AG08395 (cell line): ENCODE measurements around the gene LRRN4.
"Not testable (repeated sequence)": the region's sequence is repeated elsewhere in the genome, so short reads cannot be mapped to it uniquely, and the experiment has no call there.

Source experiments
- DNase-seq: peaks from one replicate; pipeline ENCODE4 v3.0.0; 2012; ENCODE audit warnings: mixed read lengths, low spot score

The LRRN4 gene

GRCh38 chr20:6058684-6059295, 4.9 kb upstream of the LRRN4 start:
- no peak for DNase-seq

DNA sequence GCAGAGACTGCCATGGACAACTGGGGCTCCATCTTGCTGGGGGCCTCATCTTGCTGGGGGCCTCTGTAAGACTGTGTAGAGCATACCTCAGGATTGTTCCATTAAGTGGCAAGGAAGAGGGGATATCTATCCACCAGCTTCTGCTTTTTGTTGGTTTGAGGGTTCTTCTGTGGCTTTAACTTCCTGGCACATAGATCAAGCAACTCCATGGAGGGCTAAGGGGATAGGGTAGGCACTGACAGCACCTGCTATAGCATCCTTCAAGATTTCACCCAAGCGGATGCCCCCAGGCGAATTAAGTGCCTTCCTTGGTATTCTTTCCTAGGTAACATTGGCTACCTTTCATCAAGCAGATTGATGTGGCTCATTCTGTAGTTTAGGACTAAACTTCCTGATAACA, 3.8 kb upstream of the LRRN4 start:
- no peak for DNase-seq

DNA sequence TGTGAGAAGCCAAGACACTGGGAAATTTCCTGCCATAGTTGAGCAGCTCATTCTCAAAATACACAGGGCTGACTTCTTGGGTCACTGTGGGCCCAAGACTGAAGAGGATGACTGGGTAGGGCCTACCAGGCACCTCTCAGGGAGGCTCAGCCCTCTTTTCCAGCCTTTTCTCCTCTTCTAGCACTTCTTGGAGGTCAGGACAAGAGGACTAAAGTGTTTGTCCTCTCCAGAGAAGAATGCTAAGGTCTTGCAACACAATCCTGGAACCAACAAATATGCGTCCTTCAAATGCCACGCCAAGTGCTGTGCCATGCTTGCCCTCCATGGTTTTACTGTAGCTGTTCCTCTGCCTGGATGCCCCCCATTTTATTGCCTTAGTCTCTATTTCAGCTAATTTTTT, 3.3 kb upstream of the LRRN4 start:
- DNase-seq: no peak

DNA sequence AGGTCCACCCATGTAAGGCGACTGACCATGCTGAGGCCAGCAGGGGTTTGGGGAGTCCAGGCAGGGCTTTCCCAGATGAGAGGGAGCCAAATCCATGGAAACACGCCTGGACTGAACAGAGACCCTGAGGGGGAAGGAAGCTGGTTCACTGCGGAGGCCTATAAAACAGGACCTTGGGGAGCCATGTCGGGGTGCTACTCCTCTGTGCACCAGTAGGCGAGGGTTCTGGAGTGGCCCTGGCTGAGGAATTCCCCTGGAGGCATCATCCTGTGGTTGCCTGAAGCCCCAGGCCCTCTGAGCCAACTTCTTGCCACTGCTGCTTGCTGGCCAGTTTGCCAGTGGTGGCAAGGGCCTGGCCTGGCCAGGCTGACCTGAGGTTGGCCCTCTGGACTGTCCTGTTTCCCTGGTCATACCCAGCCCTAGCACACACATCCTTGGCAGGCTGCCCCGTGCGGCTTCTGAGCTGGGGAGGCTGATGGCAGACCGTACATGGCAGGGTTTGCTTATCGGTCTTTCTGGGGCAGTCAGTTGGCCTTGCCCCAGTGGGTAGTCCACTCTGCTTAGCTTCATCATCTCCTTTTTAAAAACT, 2.2 kb upstream of the LRRN4 start:
- DNase-seq: no peak

DNA sequence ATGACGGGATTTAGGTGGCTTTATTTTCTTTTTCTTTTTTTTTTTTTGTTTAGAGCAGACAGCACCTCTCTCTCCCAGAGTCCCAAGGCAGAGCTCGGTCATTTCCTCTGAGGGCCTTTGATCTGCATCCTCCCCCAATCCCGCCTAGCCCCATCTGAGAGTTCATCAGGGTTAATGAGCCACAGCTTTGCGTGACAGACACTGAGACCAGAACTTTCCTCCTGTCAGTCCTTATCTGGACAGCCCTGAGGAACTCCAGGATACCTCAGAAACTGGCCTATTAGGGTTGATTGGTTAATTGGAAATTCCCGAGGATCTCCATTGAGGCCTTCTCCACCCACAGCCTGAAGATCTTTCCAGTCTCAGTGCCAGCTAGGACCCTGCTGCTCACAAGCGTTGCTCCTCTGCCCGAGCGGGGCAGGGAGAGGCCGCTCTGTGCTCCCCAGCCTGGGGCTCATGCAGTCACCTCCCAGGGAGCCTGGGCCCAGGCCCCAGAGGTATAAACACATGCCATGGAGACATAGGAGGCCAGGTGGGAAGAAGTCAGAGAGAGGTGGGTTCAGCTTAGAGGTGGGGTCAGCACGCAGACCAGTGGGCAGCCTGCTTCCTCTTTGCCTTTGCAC, 1.4 kb upstream of the LRRN4 start:
- no peak for DNase-seq

GRCh38 chr20:6054689-6055051, 810 bp upstream of the LRRN4 start:
- DNase-seq: not testable (repeated sequence)

DNA sequence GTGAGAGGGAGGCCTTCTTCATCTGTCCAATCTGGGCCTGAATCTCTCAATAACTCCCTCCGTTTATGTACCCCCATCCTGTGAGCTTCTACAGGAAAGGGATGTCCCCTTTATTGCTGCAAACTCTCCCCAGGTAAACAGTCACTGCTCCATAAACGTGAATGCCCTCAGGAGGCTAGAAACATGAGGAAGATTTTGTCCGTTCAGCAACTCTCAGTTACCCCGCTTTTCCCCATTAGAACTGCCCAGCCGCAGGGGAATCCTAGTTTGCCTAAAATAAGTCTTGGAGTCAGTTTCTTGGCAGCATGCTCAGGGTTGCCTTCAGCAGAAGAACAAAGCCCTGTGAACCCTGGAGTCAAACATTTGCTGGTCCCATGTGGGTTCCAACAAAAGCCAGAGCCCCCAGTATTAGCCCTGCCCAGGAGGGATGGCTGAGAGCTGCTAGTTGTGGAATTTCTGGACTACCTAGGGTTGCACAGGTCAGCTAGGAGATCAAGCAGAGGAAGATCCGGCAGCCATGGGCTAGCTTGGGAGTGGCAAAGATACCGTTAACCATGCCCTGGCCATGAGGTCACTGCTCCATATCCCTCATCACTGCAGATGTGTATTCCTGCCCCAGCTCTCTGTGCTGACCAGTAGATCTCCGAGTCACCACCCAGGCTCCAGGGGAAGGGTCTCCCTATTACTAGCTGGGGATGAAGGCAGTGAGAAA, 640 bp downstream of the LRRN4 start:
- no peak for DNase-seq

DNA sequence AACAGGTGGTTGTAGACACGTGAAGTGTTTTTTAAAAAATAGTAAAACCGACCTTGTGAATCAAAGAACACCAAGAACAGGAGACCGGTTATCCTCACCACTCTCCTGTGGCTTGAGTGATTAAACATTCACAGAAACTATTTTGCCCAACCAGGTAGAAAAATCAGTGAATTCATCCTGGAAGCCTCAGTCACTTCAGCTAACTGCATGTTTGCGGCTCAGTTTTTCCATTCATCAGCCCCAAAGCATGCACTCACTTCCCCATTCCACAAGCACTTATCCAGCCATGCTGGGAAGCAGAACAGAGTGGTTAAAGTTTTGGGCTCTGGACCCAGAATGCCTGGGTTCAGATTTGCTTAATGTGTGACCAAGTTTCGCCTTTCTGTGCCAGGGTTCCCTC, 2.4 kb downstream of the LRRN4 start:
- DNase-seq: peak; percentile 79

DNA sequence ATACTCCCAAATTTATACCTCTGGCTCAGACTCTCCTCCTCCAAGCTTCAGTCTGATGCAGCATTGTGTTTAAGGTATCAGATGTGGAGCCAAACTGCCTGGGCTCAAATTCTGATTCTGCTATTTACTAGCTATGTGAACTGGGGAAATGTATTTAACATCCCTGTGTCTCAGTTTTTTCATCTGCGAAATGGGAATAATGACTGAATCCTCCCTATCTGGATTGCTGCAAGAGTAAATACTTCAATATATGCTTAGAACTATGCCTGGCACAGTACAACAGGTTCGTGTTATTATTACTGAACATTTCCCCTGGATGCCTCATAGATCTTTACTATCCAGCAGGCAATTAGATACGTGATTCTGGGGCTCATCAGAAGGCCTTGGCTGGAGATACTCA, 5.5 kb downstream of the LRRN4 start:
- no peak for DNase-seq

DNA sequence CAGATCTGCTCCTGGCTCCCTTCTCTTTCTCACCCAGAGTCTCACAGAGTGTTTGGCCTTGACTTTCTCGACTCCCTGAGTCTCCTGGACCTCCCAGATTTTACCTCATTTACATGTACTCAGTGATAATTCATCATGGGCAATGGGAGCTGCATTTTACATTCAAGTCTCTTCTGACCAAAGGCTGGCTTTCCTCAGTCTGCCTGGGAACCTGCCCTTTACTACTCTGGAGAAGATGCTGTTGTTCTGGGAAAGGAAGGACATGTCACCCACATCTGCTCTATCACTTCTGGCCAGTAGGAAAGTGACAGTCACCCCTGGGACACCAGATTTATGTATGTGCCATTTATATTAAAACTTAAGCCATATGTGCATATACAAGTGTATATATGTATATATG, 7.4 kb downstream of the LRRN4 start:
- no peak for DNase-seq

DNA sequence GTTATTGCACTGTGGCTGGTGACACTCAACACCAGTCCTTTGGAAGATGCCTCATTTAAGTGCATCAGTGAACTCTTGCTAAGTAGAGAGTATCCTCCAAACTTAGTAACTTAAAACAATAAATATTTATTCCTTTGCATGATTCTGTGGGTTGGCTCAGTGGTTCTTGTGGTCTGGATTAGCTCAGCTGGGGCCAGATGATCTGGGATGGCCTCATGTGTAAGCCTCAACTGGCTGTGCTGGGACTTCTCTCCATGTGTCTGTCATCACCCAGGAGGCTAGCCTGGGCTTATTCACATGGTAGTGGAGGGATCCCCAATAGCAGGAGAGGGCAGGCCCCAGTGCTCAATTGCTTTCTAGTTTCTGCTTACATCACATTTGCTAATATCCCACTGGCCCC, 8.3 kb downstream of the LRRN4 start:
- DNase-seq: peak; percentile 66

- no peak for DNase-seq
These were observed 9.7 kb downstream of the LRRN4 start for GRCh38 chr20:6044115-6044514.

- DNase-seq: no peak
These were observed 12.0 kb downstream of the LRRN4 start for GRCh38 chr20:6041808-6042265.

GRCh38 chr20:6040958-6041807, 12.7 kb downstream of the LRRN4 start:
- no peak for DNase-seq

DNA sequence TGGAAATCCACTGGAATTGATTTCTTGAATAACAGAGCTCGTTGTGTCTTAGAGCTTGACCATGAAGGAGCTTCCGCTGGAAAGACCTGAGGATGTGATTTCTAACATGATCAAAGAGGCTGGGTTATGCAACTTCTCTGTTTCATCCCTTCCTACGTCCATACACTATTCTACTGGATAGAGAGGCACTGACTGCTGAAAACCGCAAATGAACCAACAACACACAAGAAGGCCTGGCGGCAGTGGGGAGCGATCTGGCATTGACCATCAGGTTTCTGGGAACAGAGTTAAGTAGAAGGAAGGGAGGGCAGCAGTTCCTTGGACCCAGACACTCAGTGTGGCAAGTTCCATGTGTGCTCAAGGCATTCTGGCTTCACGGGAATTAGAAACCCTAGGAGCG, 13.3 kb downstream of the LRRN4 start:
- no peak for DNase-seq

- DNase-seq: no peak
These were observed 14.1 kb downstream of the LRRN4 start for GRCh38 chr20:6039766-6040165.

- no peak for DNase-seq
These were observed 15.6 kb downstream of the LRRN4 start for GRCh38 chr20:6038256-6038655.

DNA sequence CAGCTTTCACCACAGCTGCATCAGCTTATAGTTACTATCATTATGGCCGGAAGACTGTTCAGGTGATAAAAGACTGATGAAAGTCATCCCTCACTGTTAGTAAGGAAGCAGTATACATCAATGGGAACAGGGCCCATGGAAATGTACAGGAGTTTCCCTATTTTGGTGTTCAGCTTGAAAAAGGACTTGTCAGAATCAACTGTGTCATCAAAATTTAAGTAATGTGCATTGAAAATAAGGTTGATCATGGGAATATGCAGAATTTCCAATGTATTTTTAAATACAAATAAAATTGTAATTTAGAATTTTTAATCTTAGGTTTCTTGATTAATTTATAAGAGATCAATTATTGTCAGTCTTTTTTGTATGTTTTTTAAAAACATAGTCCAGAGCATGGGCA, 16.8 kb downstream of the LRRN4 start:
- DNase-seq: no peak

GRCh38 chr20:6036213-6036612, 17.6 kb downstream of the LRRN4 start:
- no peak for DNase-seq

DNA sequence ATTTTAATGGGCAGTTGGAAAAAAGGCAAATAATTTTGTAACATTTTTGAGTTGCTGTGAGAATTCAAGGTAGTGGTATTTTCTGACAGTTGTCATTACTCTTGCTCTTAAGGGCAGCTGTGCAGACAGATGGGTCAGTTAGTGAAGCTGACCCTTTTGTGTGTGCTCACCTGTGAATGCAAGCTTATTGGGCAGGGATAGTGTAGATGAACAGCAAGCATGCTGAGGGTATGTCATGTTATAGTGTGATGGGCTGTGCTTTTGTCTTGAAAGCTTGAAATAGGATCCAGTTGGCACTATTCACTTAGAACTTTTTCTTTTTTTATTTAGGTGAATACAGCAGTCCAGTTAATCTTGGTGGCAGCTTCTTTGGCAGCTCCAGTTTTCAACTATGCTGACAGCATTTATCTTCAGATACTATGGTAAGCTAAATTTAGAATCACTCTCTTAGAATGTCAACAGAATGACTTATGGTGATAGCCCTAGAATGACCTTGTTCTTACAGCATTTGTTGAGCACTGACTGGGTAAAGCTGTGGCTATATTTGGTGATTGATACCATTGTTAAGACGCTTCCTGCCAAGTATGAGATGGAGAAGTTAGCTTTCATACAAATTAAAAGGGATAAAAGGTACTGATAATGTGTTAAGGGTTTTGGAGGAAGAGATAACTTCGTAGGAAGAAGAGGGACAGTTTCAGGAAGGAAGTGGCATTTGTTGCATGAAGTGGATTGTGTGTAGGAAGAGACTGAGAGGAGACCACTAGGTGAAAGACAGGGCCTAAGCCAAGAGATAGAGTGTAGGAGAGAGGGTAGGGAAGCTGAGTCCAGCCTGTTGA, 19.5 kb downstream of the LRRN4 start:
- no peak for DNase-seq

- DNase-seq: not testable (repeated sequence)
These were observed 21.0 kb downstream of the LRRN4 start for GRCh38 chr20:6032907-6033306.
